ENCODE data around the gene DEPDC5. TPM values are rescaled to one million over a fixed set of nuclear protein-coding genes. Genes with fewer than 3 reads are reported as not detected.
"Not testable (repeated sequence)": the region's sequence is repeated elsewhere in the genome, so short reads cannot be mapped to it uniquely, and the experiment has no call there.

DEPDC5 gene
- total RNA-seq, 2 experiments from 2014 or later = 43.0 to 77.1 TPM

DNA sequence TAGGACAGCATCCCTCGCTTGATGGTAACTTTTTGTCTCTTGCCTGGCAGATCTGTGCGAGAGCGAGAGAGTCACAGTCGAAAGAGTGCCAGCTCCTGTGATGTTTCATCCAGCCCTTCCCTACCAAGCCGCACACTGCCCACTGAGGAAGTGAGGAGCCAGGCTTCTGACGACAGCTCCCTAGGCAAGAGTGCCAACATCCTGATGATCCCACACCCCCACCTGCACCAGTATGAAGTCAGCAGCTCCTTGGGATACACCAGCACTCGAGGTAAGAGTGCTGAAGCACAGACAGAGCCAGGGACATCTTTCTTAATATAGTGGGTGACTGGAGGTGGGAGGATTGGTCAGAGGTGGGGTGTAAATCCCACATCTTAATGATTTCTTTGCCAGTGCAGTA, 61.1 kb downstream of the DEPDC5 start:
- Histone ChIP-seq H3K4me2 (ENCODE audit: low read length) (no peak overlapping the region), H3K9me2 (ENCODE audit: insufficient read depth, low read length) (no peaks in the 10 kb centered on the region), H3K4me1 (ENCODE audit: insufficient read depth, low read length, poor library complexity, severe bottlenecking) (no peaks in the 10 kb centered on the region), H3K79me2 (ENCODE audit: insufficient read depth, low read depth, low read length) (no peaks in the 10 kb centered on the region), H3K36me3 (ENCODE audit: insufficient read depth, low read length) (peaks cover 95% of the 10 kb centered on the region), H2AFZ (ENCODE audit: low read length) (no peak overlapping the region), H3K9me3 (ENCODE audit: low read length) (no peaks in the 10 kb centered on the region), H3K27ac (ENCODE audit: low read depth, low read length, poor library complexity, severe bottlenecking) (no peak overlapping the region), H4K20me1 (ENCODE audit: insufficient read depth, low read length) (no peaks in the 10 kb centered on the region), H3K4me3 (ENCODE audit: low read depth, low read length, poor library complexity, severe bottlenecking) (no peak overlapping the region)
- intact Hi-C loops (cut with micrococcal nuclease; ENCODE audit: unreplicated experiment) = no loop called here
- POLR2A ChIA-PET = interaction anchor here (0.6 kb wide), 1 partner anchor 132 kb away, joined by 3 read pairs; no protein-coding TSS in a partner anchor
- TF ChIP-seq, protein P1, sequence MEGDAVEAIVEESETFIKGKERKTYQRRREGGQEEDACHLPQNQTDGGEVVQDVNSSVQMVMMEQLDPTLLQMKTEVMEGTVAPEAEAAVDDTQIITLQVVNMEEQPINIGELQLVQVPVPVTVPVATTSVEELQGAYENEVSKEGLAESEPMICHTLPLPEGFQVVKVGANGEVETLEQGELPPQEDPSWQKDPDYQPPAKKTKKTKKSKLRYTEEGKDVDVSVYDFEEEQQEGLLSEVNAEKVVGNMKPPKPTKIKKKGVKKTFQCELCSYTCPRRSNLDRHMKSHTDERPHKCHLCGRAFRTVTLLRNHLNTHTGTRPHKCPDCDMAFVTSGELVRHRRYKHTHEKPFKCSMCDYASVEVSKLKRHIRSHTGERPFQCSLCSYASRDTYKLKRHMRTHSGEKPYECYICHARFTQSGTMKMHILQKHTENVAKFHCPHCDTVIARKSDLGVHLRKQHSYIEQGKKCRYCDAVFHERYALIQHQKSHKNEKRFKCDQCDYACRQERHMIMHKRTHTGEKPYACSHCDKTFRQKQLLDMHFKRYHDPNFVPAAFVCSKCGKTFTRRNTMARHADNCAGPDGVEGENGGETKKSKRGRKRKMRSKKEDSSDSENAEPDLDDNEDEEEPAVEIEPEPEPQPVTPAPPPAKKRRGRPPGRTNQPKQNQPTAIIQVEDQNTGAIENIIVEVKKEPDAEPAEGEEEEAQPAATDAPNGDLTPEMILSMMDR (conservative IDR thresholded peaks at IDR 0.05; ENCODE audit: low read length) = no peak
- no peak for TF ChIP-seq EZH2phosphoT487 (IDR thresholded peaks at IDR 0.05; ENCODE audit: borderline replicate concordance, low read depth, low read length)
- no peak for DNase-seq (ENCODE audit: low spot score)
- CTCF ChIA-PET (ENCODE audit: unreplicated experiment) = no interaction called here
- no TSS peak for BruUV-seq (replicated peaks)

- DNase-seq (ENCODE audit: low spot score); H3K9me2 ChIP-seq (ENCODE audit: insufficient read depth, low read length); BruUV-seq (replicated peaks); H3K27ac ChIP-seq (ENCODE audit: low read depth, low read length, poor library complexity, severe bottlenecking); H3K4me3 ChIP-seq (ENCODE audit: low read depth, low read length, poor library complexity, severe bottlenecking); H3K79me2 ChIP-seq (ENCODE audit: insufficient read depth, low read depth, low read length); intact Hi-C loops (cut with micrococcal nuclease; ENCODE audit: unreplicated experiment); H3K4me2 ChIP-seq (ENCODE audit: low read length); H4K20me1 ChIP-seq (ENCODE audit: insufficient read depth, low read length); H3K4me1 ChIP-seq (ENCODE audit: insufficient read depth, low read length, poor library complexity, severe bottlenecking); H2AFZ ChIP-seq (ENCODE audit: low read length); H3K9me3 ChIP-seq (ENCODE audit: low read length): not testable (repeated sequence)
- ChIA-PET POLR2A (interaction anchor here (0.6 kb wide), 1 partner anchor 133 kb away, joined by 3 read pairs; no protein-coding TSS in a partner anchor), CTCF (ENCODE audit: unreplicated experiment) (interaction anchor here (0.6 kb wide), 1 partner anchor 26 kb away, joined by 3 read pairs; no protein-coding TSS in a partner anchor)
- peaks cover 95% of the 10 kb centered on the region for H3K36me3 ChIP-seq (ENCODE audit: insufficient read depth, low read length)
Measured at GRCh38 chr22:31815383-31815814, 61.6 kb downstream of the DEPDC5 start.

DNA sequence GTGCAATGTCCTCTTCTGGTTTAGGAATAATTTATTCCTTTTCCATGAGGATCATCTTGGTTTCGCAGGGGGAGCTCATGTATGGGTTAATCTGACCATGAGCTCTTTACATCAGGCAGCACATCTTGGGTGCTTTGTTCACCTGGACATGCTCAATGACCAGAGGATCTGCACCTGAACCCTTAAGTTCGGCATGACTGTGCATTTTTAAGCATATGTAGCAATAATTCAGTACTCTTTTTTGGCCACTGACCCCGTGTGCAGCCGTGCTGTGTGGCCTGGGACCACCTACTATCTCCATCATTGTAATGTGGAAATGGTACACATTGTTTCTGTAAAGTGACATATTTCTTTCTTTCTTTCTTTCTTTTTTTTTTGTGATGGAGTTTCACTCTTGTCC, 62.9 kb downstream of the DEPDC5 start:
- Histone ChIP-seq H3K36me3 (ENCODE audit: insufficient read depth, low read length) (peaks cover 96% of the 10 kb centered on the region), H3K4me1 (ENCODE audit: insufficient read depth, low read length, poor library complexity, severe bottlenecking) (no peaks in the 10 kb centered on the region), H3K4me2 (ENCODE audit: low read length) (no peak overlapping the region), H3K9me3 (ENCODE audit: low read length) (no peaks in the 10 kb centered on the region), H3K9me2 (ENCODE audit: insufficient read depth, low read length) (no peaks in the 10 kb centered on the region), H3K27ac (ENCODE audit: low read depth, low read length, poor library complexity, severe bottlenecking) (no peak overlapping the region), H3K4me3 (ENCODE audit: low read depth, low read length, poor library complexity, severe bottlenecking) (no peak overlapping the region), H4K20me1 (ENCODE audit: insufficient read depth, low read length) (no peaks in the 10 kb centered on the region), H3K79me2 (ENCODE audit: insufficient read depth, low read depth, low read length) (no peaks in the 10 kb centered on the region), H2AFZ (ENCODE audit: low read length) (no peak overlapping the region)
- no peak for TF ChIP-seq EZH2phosphoT487 (IDR thresholded peaks at IDR 0.05; ENCODE audit: borderline replicate concordance, low read depth, low read length)
- TF ChIP-seq, protein P1 (conservative IDR thresholded peaks at IDR 0.05; ENCODE audit: low read length) = no peak
- DNase-seq (ENCODE audit: low spot score) = no peak
- POLR2A ChIA-PET = interaction anchor here (0.7 kb wide), 1 partner anchor 105 kb away, joined by 3 read pairs; no protein-coding TSS in a partner anchor
- intact Hi-C loops (cut with micrococcal nuclease; ENCODE audit: unreplicated experiment) = no loop called here
- no TSS peak for BruUV-seq (replicated peaks)
- CTCF ChIA-PET (ENCODE audit: unreplicated experiment) = no interaction called here
